Endothelial cell (in vitro differentiated cells): ENCODE data around the gene HNRNPM. TPM values are rescaled to one million over a fixed set of nuclear protein-coding genes. Genes with fewer than 3 reads are reported as not detected.

Experiments
- DNase-seq: peaks from one replicate; pipeline ENCODE4 v3.0.0; 2021; ENCODE audit warnings: low spot score
- H3K27ac Mint-ChIP-seq: one replicate; pipeline ENCODE4 v1.8.0; 2021; ENCODE audit warnings: mixed read lengths, inconsistent platforms; ENCODE audit not compliant: unreplicated experiment
- H3K27me3 Mint-ChIP-seq: one replicate; pipeline ENCODE4 v1.8.0; 2021; ENCODE audit warnings: mild to moderate bottlenecking, moderate library complexity, mixed read lengths, inconsistent platforms; ENCODE audit not compliant: unreplicated experiment
- H3K36me3 Mint-ChIP-seq: one replicate; pipeline ENCODE4 v1.8.0; 2021; ENCODE audit warnings: mild to moderate bottlenecking, low read depth, mixed read lengths, inconsistent platforms; ENCODE audit not compliant: unreplicated experiment
- H3K4me1 Mint-ChIP-seq: one replicate; pipeline ENCODE4 v1.8.0; 2021; ENCODE audit warnings: mild to moderate bottlenecking, mixed read lengths, inconsistent platforms; ENCODE audit not compliant: unreplicated experiment
- H3K4me3 Mint-ChIP-seq: one replicate; pipeline ENCODE4 v1.8.0; 2021; ENCODE audit warnings: mild to moderate bottlenecking, mixed read lengths, inconsistent platforms; ENCODE audit not compliant: unreplicated experiment
- H3K9me3 Mint-ChIP-seq: one replicate; pipeline ENCODE4 v1.8.0; 2021; ENCODE audit warnings: mixed read lengths, inconsistent platforms; ENCODE audit not compliant: unreplicated experiment
- CTCF ChIP-seq: fragments of 200-600 bp; sonication (generic); IDR thresholded peaks from one replicate; pipeline ENCODE4 v1.5.0; 2021; ENCODE audit warnings: antibody characterized with exemption; ENCODE audit not compliant: unreplicated experiment
- total RNA-seq: library from RNA; stranded (reverse); fragmentation: NEBNext Ultra II Directional; extraction: Animal tissue kit (Norgen Biotek cat#: 25700); gene quantifications from one replicate; pipeline ENCODE4 v1.2.1, GENCODE V29; 2021; ENCODE audit not compliant: unreplicated experiment

Gene HNRNPM
- total RNA-seq, 1 donor from 2014 or later = 223 TPM

GRCh38 chr19:8469613-8470368 lies 25.0 kb downstream of the HNRNPM start:
- TF ChIP-seq CTCF = no peak
- Mint-ChIP-seq H3K9me3 (no peaks in the 10 kb centered on the region), H3K27me3 (peaks cover 2% of the 10 kb centered on the region), H3K4me1 (peaks cover 22% of the 10 kb centered on the region), H3K36me3 (peaks cover 75% of the 10 kb centered on the region), H3K4me3 (peak overlapping the region; percentile 65), H3K27ac (peak overlapping the region; percentile 8)
- no peak for DNase-seq

GRCh38 chr19:8473648-8474476 lies 29.1 kb downstream of the HNRNPM start:
- TF ChIP-seq CTCF = no peak
- no peaks in the 10 kb centered on the region for H3K9me3 Mint-ChIP-seq
- H3K4me1 Mint-ChIP-seq = peaks cover 6% of the 10 kb centered on the region
- no peak overlapping the region for H3K27ac Mint-ChIP-seq
- H3K36me3 Mint-ChIP-seq = peaks cover 69% of the 10 kb centered on the region
- no peak overlapping the region for H3K4me3 Mint-ChIP-seq
- no peak for DNase-seq
- H3K27me3 Mint-ChIP-seq = peaks cover 9% of the 10 kb centered on the region

- Mint-ChIP-seq H3K4me1 (no peaks in the 10 kb centered on the region), H3K36me3 (peaks cover 59% of the 10 kb centered on the region), H3K27ac (no peak overlapping the region), H3K27me3 (peaks cover 7% of the 10 kb centered on the region), H3K9me3 (no peaks in the 10 kb centered on the region), H3K4me3 (peak overlapping the region; percentile 31)
- no peak for DNase-seq
- TF ChIP-seq CTCF = no peak
Observed at GRCh38 chr19:8475005-8475404, 30.2 kb downstream of the HNRNPM start.

GRCh38 chr19:8476524-8476923 lies 31.7 kb downstream of the HNRNPM start:
- H3K9me3 Mint-ChIP-seq = no peaks in the 10 kb centered on the region
- no peak for DNase-seq
- no peaks in the 10 kb centered on the region for H3K4me1 Mint-ChIP-seq
- TF ChIP-seq CTCF = no peak
- peaks cover 13% of the 10 kb centered on the region for H3K27me3 Mint-ChIP-seq
- no peak overlapping the region for H3K4me3 Mint-ChIP-seq
- peaks cover 52% of the 10 kb centered on the region for H3K36me3 Mint-ChIP-seq
- H3K27ac Mint-ChIP-seq = peak overlapping the region; percentile 52

GRCh38 chr19:8477889-8478288 lies 33.1 kb downstream of the HNRNPM start:
- TF ChIP-seq CTCF = no peak
- peaks cover 13% of the 10 kb centered on the region for H3K27me3 Mint-ChIP-seq
- H3K9me3 Mint-ChIP-seq = no peaks in the 10 kb centered on the region
- peaks cover 55% of the 10 kb centered on the region for H3K36me3 Mint-ChIP-seq
- no peaks in the 10 kb centered on the region for H3K4me1 Mint-ChIP-seq
- H3K4me3 Mint-ChIP-seq = no peak overlapping the region
- peak overlapping the region; percentile 33 for H3K27ac Mint-ChIP-seq
- no peak for DNase-seq
